ENCODE results near the gene RNF169. TPM values are rescaled to one million over a fixed set of nuclear protein-coding genes. Genes with fewer than 3 reads are reported as not detected.
A peak's percentile ranks its signal among the peaks of the same experiment; 100 is the strongest.

RNF169 gene
- total and polyA plus RNA-seq, 9 of the 15 experiments (the other 6 are each of a cell fraction or from before 2014, with no cell fraction given), result 0.68 to 18.1 (median 10.1) TPM

DNA sequence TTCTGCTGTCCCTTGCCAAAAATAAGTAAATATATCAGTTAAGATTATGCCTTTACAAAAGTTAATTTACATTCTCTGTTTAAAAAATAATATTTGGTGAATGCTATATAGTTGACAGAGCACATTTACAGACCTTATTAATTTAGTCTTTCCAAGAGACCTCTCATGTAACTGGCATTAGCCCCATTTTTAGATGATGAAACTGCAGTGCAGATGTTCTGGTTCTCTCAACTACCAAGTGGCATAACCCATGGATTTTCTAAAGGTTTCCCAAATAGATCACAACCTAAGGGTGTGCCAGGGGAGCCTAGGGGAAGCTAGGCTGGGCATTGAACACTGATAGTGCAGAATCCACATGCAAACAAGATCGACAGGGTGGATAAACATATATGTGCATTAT, 88.5 kb downstream of the RNF169 start:
- TSS peak; percentile 7 for BruUV-seq (replicated peaks)
- WGBS (ENCODE audit: insufficient coverage, low coverage, missing lambda C conversion rate), result 56% methylated on average over 1 of the region's 1 CpG
- Histone ChIP-seq H3K36me3 (ENCODE audit: control insufficient read depth, insufficient read depth, low read length) (peaks cover 79% of the 10 kb centered on the region; the same call in 2 of the 3 replicates), H3K9ac (ENCODE audit: insufficient read depth in 1 of 2, low read depth in 2 of 2, low read length in 2 of 2) (no peak overlapping the region), H4K20me1 (replicated peaks; ENCODE audit: control insufficient read depth, insufficient read depth, low read length) (no peaks in the 10 kb centered on the region), H3K79me2 (ENCODE audit: control insufficient read depth, insufficient read depth, low read length) (no peaks in the 10 kb centered on the region), H3K9me1 (ENCODE audit: control insufficient read depth, insufficient read depth, low read length) (no peaks in the 10 kb centered on the region), H3K27ac (ENCODE audit: extremely low read depth, low read depth, low read length) (no peak overlapping the region), H3K4me2 (ENCODE audit: insufficient read depth, low read length) (no peak overlapping the region), H3K4me1 (replicated peaks in 1 of 2; ENCODE audit: control insufficient read depth in 2 of 2, insufficient read depth in 2 of 2, low read length in 2 of 2) (no peaks in the 10 kb centered on the region; a peak in 1 of 5 replicates), H3K27me3 (ENCODE audit: control insufficient read depth in 2 of 2, insufficient read depth in 2 of 2, low read length in 2 of 2) (no peaks in the 10 kb centered on the region), H2AFZ (ENCODE audit: low read depth, low read length) (no peak overlapping the region), H3K4me3 (no peak overlapping the region), H3K9me3 (replicated peaks; ENCODE audit: control insufficient read depth, insufficient read depth, low read depth, low read length) (no peaks in the 10 kb centered on the region)
- ChIA-PET POLR2A (no interaction called here), CTCF (ENCODE audit: low intra/inter-chr PET ratio) (no interaction called here)
- no peak for FAIRE-seq
- intact Hi-C loops (cut with micrococcal nuclease), result no loop called here
- no peak for ATAC-seq
- in situ Hi-C loops (cut with MboI), result no loop called here
- no peak for DNase-seq (ENCODE audit: extremely low read depth in 1 of 4, low spot score in 3 of 4)
- TF ChIP-seq, protein P1, sequence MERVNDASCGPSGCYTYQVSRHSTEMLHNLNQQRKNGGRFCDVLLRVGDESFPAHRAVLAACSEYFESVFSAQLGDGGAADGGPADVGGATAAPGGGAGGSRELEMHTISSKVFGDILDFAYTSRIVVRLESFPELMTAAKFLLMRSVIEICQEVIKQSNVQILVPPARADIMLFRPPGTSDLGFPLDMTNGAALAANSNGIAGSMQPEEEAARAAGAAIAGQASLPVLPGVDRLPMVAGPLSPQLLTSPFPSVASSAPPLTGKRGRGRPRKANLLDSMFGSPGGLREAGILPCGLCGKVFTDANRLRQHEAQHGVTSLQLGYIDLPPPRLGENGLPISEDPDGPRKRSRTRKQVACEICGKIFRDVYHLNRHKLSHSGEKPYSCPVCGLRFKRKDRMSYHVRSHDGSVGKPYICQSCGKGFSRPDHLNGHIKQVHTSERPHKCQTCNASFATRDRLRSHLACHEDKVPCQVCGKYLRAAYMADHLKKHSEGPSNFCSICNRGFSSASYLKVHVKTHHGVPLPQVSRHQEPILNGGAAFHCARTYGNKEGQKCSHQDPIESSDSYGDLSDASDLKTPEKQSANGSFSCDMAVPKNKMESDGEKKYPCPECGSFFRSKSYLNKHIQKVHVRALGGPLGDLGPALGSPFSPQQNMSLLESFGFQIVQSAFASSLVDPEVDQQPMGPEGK (CRISPR knock-in tag; IDR thresholded peaks at IDR 0.05; ENCODE audit: borderline replicate concordance), result no peak
- TF ChIP-seq, protein P2, sequence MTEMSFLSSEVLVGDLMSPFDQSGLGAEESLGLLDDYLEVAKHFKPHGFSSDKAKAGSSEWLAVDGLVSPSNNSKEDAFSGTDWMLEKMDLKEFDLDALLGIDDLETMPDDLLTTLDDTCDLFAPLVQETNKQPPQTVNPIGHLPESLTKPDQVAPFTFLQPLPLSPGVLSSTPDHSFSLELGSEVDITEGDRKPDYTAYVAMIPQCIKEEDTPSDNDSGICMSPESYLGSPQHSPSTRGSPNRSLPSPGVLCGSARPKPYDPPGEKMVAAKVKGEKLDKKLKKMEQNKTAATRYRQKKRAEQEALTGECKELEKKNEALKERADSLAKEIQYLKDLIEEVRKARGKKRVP (CRISPR knock-in tag; IDR thresholded peaks at IDR 0.05), result no peak
- TF ChIP-seq ZNF561 (CRISPR knock-in tag; conservative IDR thresholded peaks at IDR 0.05) (no peak), PTTG1 (tag; IDR thresholded peaks at IDR 0.05; ENCODE audit: low read depth) (no peak), EWSR1 (IDR thresholded peaks at IDR 0.05; ENCODE audit: borderline replicate concordance, low read depth, partially characterized antibody) (no peak), ZNF282 (CRISPR knock-in tag; IDR thresholded peaks at IDR 0.05) (no peak), RBM39 (optimal IDR thresholded peaks at IDR 0.05; ENCODE audit: low read depth, low read length) (no peak), GTF2A2 (tag; IDR thresholded peaks at IDR 0.05) (no peak), BRF1 (IDR thresholded peaks at IDR 0.05; ENCODE audit: borderline replicate concordance, extremely low read depth, insufficient read length) (no peak), RBM14 (IDR thresholded peaks at IDR 0.05; ENCODE audit: borderline replicate concordance, insufficient read depth, low read depth, low read length) (no peak), ZNF316 (IDR thresholded peaks at IDR 0.05) (no peak), BHLHE40 (IDR thresholded peaks at IDR 0.05; ENCODE audit: low read length) (no peak), TAL1 (IDR thresholded peaks at IDR 0.05) (no peak), NONO (IDR thresholded peaks at IDR 0.05; ENCODE audit: low read depth in 2 of 2, low read length in 1 of 2) (no peak), KDM1A (IDR thresholded peaks at IDR 0.05) (no peak), ZNF431 (CRISPR knock-in tag; IDR thresholded peaks at IDR 0.05) (no peak), TAF7 (tag; IDR thresholded peaks at IDR 0.05) (no peak), RHOXF2B (CRISPR knock-in tag; conservative IDR thresholded peaks at IDR 0.05) (no peak)
- TF ChIP-seq, protein P3, sequence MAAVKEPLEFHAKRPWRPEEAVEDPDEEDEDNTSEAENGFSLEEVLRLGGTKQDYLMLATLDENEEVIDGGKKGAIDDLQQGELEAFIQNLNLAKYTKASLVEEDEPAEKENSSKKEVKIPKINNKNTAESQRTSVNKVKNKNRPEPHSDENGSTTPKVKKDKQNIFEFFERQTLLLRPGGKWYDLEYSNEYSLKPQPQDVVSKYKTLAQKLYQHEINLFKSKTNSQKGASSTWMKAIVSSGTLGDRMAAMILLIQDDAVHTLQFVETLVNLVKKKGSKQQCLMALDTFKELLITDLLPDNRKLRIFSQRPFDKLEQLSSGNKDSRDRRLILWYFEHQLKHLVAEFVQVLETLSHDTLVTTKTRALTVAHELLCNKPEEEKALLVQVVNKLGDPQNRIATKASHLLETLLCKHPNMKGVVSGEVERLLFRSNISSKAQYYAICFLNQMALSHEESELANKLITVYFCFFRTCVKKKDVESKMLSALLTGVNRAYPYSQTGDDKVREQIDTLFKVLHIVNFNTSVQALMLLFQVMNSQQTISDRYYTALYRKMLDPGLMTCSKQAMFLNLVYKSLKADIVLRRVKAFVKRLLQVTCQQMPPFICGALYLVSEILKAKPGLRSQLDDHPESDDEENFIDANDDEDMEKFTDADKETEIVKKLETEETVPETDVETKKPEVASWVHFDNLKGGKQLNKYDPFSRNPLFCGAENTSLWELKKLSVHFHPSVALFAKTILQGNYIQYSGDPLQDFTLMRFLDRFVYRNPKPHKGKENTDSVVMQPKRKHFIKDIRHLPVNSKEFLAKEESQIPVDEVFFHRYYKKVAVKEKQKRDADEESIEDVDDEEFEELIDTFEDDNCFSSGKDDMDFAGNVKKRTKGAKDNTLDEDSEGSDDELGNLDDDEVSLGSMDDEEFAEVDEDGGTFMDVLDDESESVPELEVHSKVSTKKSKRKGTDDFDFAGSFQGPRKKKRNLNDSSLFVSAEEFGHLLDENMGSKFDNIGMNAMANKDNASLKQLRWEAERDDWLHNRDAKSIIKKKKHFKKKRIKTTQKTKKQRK (IDR thresholded peaks at IDR 0.05; ENCODE audit: borderline replicate concordance, low read depth, low read length), result no peak

All from K562 (cell line).